HL-60 (cell line): Measurements from ENCODE around the gene HEPACAM.

Source experiments
- DNase-seq, 2 experiments: peaks; one replicate each; pipeline ENCODE4 v3.0.0-alpha.2; 2010 to 2020; ENCODE audit warnings: low read depth in 1 of 2, low spot score in 1 of 2
- H3K27ac ChIP-seq: fragments of 250-450 bp; sonication (Bioruptor Pico); replicated peaks from 2 replicates; pipeline ENCODE4 v1.5.1; 2020; ENCODE audit warnings: mild to moderate bottlenecking, moderate library complexity
- H3K27me3 ChIP-seq: fragments of 250-450 bp; sonication (Bioruptor Pico); 2 replicates; pipeline ENCODE4 v1.5.1; 2021; ENCODE audit warnings: mild to moderate bottlenecking, moderate library complexity; ENCODE audit not compliant: insufficient read depth, poor library complexity, severe bottlenecking
- H3K4me3 ChIP-seq: replicated peaks from 2 replicates; pipeline ENCODE4 v1.5.1; 2011; ENCODE audit warnings: mild to moderate bottlenecking, control low read depth, low read length; ENCODE audit not compliant: insufficient read depth
- GABPA ChIP-seq: IDR thresholded peaks from 2 replicates; pipeline ENCODE4 v1.6.1; 2012; ENCODE audit warnings: low read depth
- POLR2AphosphoS5 ChIP-seq: IDR thresholded peaks from 2 replicates; pipeline ENCODE4 v1.6.1; 2012; ENCODE audit warnings: low read depth
- SPI1 ChIP-seq: IDR thresholded peaks from 2 replicates; pipeline ENCODE4 v1.6.1; 2012; ENCODE audit warnings: low read depth, mild to moderate bottlenecking, borderline replicate concordance
- TF ChIP-seq, protein P1 (sequence below): IDR thresholded peaks from 2 replicates; pipeline ENCODE4 v1.6.1; 2012; ENCODE audit warnings: low read depth; ENCODE audit not compliant: insufficient replicate concordance
- TF ChIP-seq, protein P2 (sequence below): IDR thresholded peaks from one replicate; pipeline ENCODE4 v1.5.1; 2011; ENCODE audit warnings: low read length, control low read depth, inconsistent platforms; ENCODE audit not compliant: insufficient read depth

HEPACAM gene

DNA sequence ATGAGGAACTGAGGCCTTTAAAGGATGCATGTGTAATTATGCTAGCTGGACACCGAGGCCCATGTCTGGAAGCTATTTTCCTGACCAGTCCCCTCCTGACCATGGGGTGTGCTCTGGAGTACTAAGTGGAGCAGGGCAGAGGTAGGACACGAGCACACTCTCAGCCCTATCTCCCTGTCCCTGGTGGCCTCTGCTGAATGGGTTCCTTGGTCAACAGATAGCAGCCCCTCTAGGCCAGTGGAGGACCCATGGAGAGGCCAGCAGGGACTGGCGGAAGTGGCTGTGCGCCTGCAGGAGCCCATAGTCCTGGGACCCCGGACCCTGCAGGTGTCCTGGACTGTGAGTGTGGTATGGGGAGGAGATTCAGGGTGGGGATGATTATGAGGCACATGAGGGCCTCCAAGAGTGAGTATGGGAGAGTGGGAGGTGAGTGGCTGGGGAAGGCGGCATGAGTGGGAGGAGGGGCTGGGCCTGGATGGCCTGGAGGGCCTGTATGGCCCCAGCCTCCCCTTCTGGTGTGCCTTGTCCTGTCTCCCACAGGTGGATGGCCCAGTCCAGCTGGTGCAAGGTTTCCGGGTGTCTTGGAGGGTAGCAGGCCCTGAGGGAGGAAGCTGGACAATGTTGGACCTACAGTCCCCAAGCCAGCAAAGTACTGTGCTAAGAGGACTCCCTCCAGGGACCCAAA lies 61.1 kb downstream of the HEPACAM start:
- Histone ChIP-seq H3K27me3 (peaks cover 26% of the 10 kb centered on the region), H3K4me3 (no peak overlapping the region), H3K27ac (no peak overlapping the region)
- no peak for DNase-seq
- TF ChIP-seq, protein P1, sequence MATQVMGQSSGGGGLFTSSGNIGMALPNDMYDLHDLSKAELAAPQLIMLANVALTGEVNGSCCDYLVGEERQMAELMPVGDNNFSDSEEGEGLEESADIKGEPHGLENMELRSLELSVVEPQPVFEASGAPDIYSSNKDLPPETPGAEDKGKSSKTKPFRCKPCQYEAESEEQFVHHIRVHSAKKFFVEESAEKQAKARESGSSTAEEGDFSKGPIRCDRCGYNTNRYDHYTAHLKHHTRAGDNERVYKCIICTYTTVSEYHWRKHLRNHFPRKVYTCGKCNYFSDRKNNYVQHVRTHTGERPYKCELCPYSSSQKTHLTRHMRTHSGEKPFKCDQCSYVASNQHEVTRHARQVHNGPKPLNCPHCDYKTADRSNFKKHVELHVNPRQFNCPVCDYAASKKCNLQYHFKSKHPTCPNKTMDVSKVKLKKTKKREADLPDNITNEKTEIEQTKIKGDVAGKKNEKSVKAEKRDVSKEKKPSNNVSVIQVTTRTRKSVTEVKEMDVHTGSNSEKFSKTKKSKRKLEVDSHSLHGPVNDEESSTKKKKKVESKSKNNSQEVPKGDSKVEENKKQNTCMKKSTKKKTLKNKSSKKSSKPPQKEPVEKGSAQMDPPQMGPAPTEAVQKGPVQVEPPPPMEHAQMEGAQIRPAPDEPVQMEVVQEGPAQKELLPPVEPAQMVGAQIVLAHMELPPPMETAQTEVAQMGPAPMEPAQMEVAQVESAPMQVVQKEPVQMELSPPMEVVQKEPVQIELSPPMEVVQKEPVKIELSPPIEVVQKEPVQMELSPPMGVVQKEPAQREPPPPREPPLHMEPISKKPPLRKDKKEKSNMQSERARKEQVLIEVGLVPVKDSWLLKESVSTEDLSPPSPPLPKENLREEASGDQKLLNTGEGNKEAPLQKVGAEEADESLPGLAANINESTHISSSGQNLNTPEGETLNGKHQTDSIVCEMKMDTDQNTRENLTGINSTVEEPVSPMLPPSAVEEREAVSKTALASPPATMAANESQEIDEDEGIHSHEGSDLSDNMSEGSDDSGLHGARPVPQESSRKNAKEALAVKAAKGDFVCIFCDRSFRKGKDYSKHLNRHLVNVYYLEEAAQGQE = no peak
- TF ChIP-seq SPI1 = no peak
- TF ChIP-seq, protein P2, sequence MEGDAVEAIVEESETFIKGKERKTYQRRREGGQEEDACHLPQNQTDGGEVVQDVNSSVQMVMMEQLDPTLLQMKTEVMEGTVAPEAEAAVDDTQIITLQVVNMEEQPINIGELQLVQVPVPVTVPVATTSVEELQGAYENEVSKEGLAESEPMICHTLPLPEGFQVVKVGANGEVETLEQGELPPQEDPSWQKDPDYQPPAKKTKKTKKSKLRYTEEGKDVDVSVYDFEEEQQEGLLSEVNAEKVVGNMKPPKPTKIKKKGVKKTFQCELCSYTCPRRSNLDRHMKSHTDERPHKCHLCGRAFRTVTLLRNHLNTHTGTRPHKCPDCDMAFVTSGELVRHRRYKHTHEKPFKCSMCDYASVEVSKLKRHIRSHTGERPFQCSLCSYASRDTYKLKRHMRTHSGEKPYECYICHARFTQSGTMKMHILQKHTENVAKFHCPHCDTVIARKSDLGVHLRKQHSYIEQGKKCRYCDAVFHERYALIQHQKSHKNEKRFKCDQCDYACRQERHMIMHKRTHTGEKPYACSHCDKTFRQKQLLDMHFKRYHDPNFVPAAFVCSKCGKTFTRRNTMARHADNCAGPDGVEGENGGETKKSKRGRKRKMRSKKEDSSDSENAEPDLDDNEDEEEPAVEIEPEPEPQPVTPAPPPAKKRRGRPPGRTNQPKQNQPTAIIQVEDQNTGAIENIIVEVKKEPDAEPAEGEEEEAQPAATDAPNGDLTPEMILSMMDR = no peak
- TF ChIP-seq POLR2AphosphoS5 = no peak
- no peak for TF ChIP-seq GABPA

DNA sequence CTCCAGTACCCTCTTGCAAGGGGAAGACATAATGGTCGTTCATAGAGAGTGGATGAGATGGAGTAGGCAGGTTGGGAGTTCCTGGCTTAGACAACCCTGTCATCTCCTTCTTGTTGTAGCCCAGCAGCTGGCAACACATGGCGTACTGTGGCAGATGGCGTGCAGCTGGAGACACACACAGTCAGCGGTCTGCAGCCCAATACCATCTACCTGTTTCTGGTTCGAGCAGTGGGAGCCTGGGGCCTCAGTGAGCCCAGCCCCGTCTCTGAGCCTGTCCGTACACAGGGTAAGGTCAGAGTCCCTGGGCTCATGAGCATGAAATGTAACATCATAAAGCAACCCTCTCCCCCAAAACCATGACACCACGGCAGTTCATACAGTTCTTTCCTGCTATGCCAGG lies 61.9 kb downstream of the HEPACAM start:
- DNase-seq = no peak
- H3K27me3 ChIP-seq = peaks cover 33% of the 10 kb centered on the region
- no peak overlapping the region for H3K4me3 ChIP-seq
- TF ChIP-seq, protein P1 = no peak
- TF ChIP-seq POLR2AphosphoS5 = no peak
- TF ChIP-seq, protein P2 = no peak
- no peak for TF ChIP-seq SPI1
- H3K27ac ChIP-seq = no peak overlapping the region

DNA sequence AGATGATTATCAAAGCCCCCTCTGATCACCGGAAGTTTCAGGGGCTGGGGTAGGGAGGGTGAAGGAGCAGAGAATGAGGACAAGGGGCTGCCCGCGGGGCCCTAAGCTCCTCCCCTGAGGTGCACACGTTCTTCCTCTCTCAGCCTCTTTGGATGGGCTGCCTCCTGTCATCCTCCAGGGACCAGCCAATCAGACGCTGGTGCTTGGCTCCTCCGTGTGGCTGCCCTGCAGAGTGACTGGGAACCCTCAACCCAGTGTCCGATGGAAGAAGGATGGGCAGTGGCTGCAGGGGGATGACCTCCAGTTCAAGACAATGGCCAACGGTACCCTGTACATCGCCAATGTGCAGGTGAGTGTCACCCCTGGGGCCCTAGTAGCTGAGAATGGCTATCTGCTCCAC lies 63.1 kb downstream of the HEPACAM start:
- no peak for DNase-seq
- Histone ChIP-seq H3K27me3 (peaks cover 46% of the 10 kb centered on the region), H3K27ac (no peak overlapping the region), H3K4me3 (no peak overlapping the region)
- TF ChIP-seq, protein P1 = no peak
- TF ChIP-seq POLR2AphosphoS5 = no peak
- no peak for TF ChIP-seq GABPA
- TF ChIP-seq, protein P2 = no peak
- no peak for TF ChIP-seq SPI1
